GM21529 (cell line): Measurements from ENCODE around the gene PCDHGB6.
"Not testable (repeated sequence)": the region's sequence is repeated elsewhere in the genome, so short reads cannot be mapped to it uniquely, and the experiment has no call there.

Experiments used
- ATAC-seq: cut with Tn5 transposase; IDR thresholded peaks from one replicate; pipeline ENCODE4 v1.9.1; 2021; ENCODE audit not compliant: unreplicated experiment

PCDHGB6 gene

GRCh38 chr5:141407790-141408505 is at the start of gene PCDHGB6:
Gene PCDHGB6, plus strand, starts transcription at chr5:141408021. Its CDS starts 182 bp downstream, at chr5:141408203.
- ATAC-seq = peak; percentile 75

- ATAC-seq = no peak
Measured at GRCh38 chr5:141359790-141360426, 47.9 kb upstream of the PCDHGB6 start, which contains the start of gene PCDHGB2. Gene PCDHGB2, plus strand, starts transcription at chr5:141359994. Its CDS starts 142 bp downstream, at chr5:141360136.

GRCh38 chr5:141360685-141361084 is 47.1 kb upstream of the PCDHGB6 start:
- no peak for ATAC-seq

GRCh38 chr5:141362719-141363118 is 45.1 kb upstream of the PCDHGB6 start:
- no peak for ATAC-seq

GRCh38 chr5:141363952-141364660 is 43.7 kb upstream of the PCDHGB6 start, which contains the start of gene PCDHGA5:
Gene PCDHGA5, plus strand, starts transcription at chr5:141364162. Its CDS starts 169 bp downstream, at chr5:141364331.
- no peak for ATAC-seq

- ATAC-seq = no peak
Measured at GRCh38 chr5:141366016-141366896, 41.6 kb upstream of the PCDHGB6 start.

GRCh38 chr5:141369994-141370848 is 37.6 kb upstream of the PCDHGB6 start, which contains the start of gene PCDHGB3:
Gene PCDHGB3, plus strand, starts transcription at chr5:141370242. Its CDS starts 153 bp downstream, at chr5:141370395.
- ATAC-seq = peak; percentile 99

- ATAC-seq = no peak
Measured at GRCh38 chr5:141371572-141372475, 36.0 kb upstream of the PCDHGB6 start.

GRCh38 chr5:141373673-141374317 is 34.0 kb upstream of the PCDHGB6 start, which contains the start of gene PCDHGA6:
Gene PCDHGA6, plus strand, starts transcription at chr5:141373891. Its CDS starts 193 bp downstream, at chr5:141374084.
- no peak for ATAC-seq

GRCh38 chr5:141374627-141375026 is 33.2 kb upstream of the PCDHGB6 start:
- no peak for ATAC-seq

GRCh38 chr5:141375444-141376155 is 32.2 kb upstream of the PCDHGB6 start:
- not testable (repeated sequence) for ATAC-seq

- ATAC-seq = no peak
Measured at GRCh38 chr5:141382469-141383294, 25.1 kb upstream of the PCDHGB6 start, which contains the start of gene PCDHGA7. Gene PCDHGA7, plus strand, starts transcription at chr5:141382742. Its CDS starts 158 bp downstream, at chr5:141382900.

- ATAC-seq = no peak
Measured at GRCh38 chr5:141383345-141383744, 24.5 kb upstream of the PCDHGB6 start.

GRCh38 chr5:141384471-141385267 is 23.2 kb upstream of the PCDHGB6 start:
- ATAC-seq = no peak

GRCh38 chr5:141387557-141388311 is 20.1 kb upstream of the PCDHGB6 start, which contains the start of gene PCDHGB4:
Gene PCDHGB4, plus strand, starts transcription at chr5:141387698. Its CDS starts 187 bp downstream, at chr5:141387885.
- peak; percentile 89 for ATAC-seq
